Fibroblast of the aortic adventitia (primary cell): ENCODE measurements around the gene MPP4. TPM values are rescaled to one million over a fixed set of nuclear protein-coding genes. Genes with fewer than 3 reads are reported as not detected.

Experiments
- DNase-seq: peaks from one replicate; pipeline ENCODE4 v3.0.0-alpha.2; 2010; ENCODE audit warnings: low read depth
- H3K4me3 ChIP-seq: 2 replicates; pipeline ENCODE4 v1.5.1; 2011; ENCODE audit warnings: low read depth, mild to moderate bottlenecking, control low read depth, low read length, moderate library complexity
- CTCF ChIP-seq: IDR thresholded peaks from 2 replicates; pipeline ENCODE4 v1.5.1; 2011; ENCODE audit warnings: mild to moderate bottlenecking, low read length, control low read depth, inconsistent platforms; ENCODE audit not compliant: insufficient read depth
- total RNA-seq: library from RNA; depleted of rRNA; stranded (reverse); fragments of >200 nt; gene quantifications from 2 replicates; pipeline ENCODE4 v1.2.3, GENCODE V29; 2012; ENCODE audit warnings: low replicate concordance

MPP4 gene
- total RNA-seq, 1 donor: 4.0 TPM

- no peak for TF ChIP-seq CTCF
- no peak for DNase-seq
- H3K4me3 ChIP-seq: no peak overlapping the region
These were observed 3.2 kb upstream of the MPP4 start for GRCh38 chr2:201701646-201702045.

GRCh38 chr2:201699416-201699815, 972 bp upstream of the MPP4 start:
- TF ChIP-seq CTCF: no peak
- DNase-seq: peak; percentile 15
- no peak overlapping the region for H3K4me3 ChIP-seq

GRCh38 chr2:201697899-201698298, 545 bp downstream of the MPP4 start:
- H3K4me3 ChIP-seq: no peak overlapping the region
- no peak for TF ChIP-seq CTCF
- peak; percentile 91 for DNase-seq

DNA sequence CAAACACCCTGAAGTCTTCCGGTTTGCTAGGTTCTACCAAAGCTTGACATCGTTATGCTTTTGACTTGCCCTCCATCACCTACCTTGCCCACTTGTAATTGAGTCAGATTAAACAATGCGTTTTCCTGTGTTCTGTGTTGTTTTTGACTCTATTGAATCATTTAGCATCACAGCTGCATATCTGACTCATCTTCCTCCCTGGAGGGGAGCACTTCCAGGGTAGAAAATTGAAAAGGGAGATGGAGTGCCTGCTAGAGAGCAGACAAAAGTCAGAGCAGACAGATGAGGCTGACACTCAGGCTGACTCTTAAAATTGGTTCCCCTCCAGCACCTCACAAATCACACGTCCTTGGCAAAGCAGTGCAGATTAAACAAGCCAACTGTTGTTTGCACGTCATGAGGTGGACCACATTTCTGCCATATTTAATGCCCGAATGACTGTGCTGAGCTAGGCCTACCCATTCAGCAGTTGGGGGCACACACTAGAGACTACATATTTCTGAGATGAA, 2.2 kb downstream of the MPP4 start:
- DNase-seq: peak; percentile 96
- no peak overlapping the region for H3K4me3 ChIP-seq

GRCh38 chr2:201685156-201685555, 13.3 kb downstream of the MPP4 start:
- no peak for TF ChIP-seq CTCF
- no peak for DNase-seq
- H3K4me3 ChIP-seq: no peak overlapping the region

More for the DNA sequence above, 2.2 kb downstream of the MPP4 start:
- no peak for TF ChIP-seq CTCF

DNA sequence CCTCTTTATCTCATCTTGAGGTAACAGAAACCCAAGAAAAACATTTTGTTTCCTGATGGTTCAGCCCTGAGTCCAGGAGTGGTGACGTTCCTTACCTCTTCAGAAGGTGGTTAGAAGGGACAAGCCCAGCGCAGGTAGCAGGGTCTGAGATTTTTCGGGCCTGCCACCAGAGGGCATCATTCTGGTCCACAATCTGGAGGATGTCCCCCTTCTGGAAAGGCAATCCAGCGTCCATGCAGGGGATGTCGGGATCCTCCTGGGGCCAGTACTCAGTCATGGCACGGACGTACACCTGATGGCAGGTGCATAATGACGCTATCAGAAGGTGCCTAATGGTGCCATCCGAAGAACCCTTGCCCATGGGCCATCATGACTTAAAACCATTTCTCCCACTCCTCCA, 17.7 kb downstream of the MPP4 start:
- DNase-seq: no peak
- TF ChIP-seq CTCF: peak; percentile 25
- no peak overlapping the region for H3K4me3 ChIP-seq

GRCh38 chr2:201678401-201678800, 20.0 kb downstream of the MPP4 start:
- no peak for TF ChIP-seq CTCF
- no peak overlapping the region for H3K4me3 ChIP-seq
- DNase-seq: no peak
